ENCODE data around the gene OR5A2.
"Not testable (repeated sequence)": the region's sequence is repeated elsewhere in the genome, so short reads cannot be mapped to it uniquely, and the experiment has no call there.

Gene OR5A2

DNA sequence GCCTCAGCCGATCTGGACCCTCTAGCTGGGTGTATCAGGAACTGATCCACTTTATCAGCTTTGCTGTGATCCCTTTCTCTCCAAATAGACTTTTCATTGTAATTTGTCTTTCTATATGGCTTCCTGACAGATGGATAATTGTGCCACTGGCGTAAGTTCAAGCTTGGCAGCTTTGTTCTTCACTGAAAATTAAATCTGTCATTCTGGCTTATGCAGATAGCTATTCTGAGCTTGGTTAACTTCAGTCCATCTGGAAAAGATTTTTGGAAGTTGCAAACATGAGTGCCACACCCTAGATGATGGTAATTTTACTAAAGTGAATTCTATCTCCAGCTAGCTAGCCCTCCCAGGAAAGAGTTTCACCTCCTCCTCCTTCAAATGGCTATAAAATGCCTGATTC lies 8.1 kb downstream of the OR5A2 start:
- Mint-ChIP-seq H3K4me1 (ENCODE audit: low read depth) (peaks cover 12% of the 10 kb centered on the region), H3K9me3 (no peaks in the 10 kb centered on the region)
- no peak for DNase-seq

GRCh38 chr11:59417023-59417422 lies 9.2 kb downstream of the OR5A2 start:
- Mint-ChIP-seq H3K27ac (no peak overlapping the region), H3K36me3 (ENCODE audit: low read depth) (no peaks in the 10 kb centered on the region), H3K9me3 (no peaks in the 10 kb centered on the region), H3K4me1 (ENCODE audit: low read depth) (peaks cover 12% of the 10 kb centered on the region), H3K4me3 (no peak overlapping the region), H3K27me3 (peaks cover 47% of the 10 kb centered on the region)
- no peak for DNase-seq

More for the DNA sequence above, 8.1 kb downstream of the OR5A2 start:
- Mint-ChIP-seq H3K27ac (no peak overlapping the region), H3K4me3 (no peak overlapping the region), H3K36me3 (ENCODE audit: low read depth) (no peaks in the 10 kb centered on the region), H3K27me3 (peaks cover 40% of the 10 kb centered on the region)

GRCh38 chr11:59416613-59417012 lies 9.6 kb downstream of the OR5A2 start:
- no peak overlapping the region for H3K27ac Mint-ChIP-seq
- H3K36me3 Mint-ChIP-seq (ENCODE audit: low read depth), result no peaks in the 10 kb centered on the region
- peaks cover 12% of the 10 kb centered on the region for H3K4me1 Mint-ChIP-seq (ENCODE audit: low read depth)
- peaks cover 47% of the 10 kb centered on the region for H3K27me3 Mint-ChIP-seq
- H3K4me3 Mint-ChIP-seq, result no peak overlapping the region
- no peak for DNase-seq
- H3K9me3 Mint-ChIP-seq, result no peaks in the 10 kb centered on the region

GRCh38 chr11:59415111-59415510 lies 11.1 kb downstream of the OR5A2 start:
- Mint-ChIP-seq H3K9me3 (peaks cover 6% of the 10 kb centered on the region), H3K4me1 (ENCODE audit: low read depth) (peaks cover 12% of the 10 kb centered on the region), H3K36me3 (ENCODE audit: low read depth) (no peaks in the 10 kb centered on the region), H3K27ac (no peak overlapping the region), H3K4me3 (no peak overlapping the region), H3K27me3 (peaks cover 47% of the 10 kb centered on the region)
- DNase-seq, result no peak

DNA sequence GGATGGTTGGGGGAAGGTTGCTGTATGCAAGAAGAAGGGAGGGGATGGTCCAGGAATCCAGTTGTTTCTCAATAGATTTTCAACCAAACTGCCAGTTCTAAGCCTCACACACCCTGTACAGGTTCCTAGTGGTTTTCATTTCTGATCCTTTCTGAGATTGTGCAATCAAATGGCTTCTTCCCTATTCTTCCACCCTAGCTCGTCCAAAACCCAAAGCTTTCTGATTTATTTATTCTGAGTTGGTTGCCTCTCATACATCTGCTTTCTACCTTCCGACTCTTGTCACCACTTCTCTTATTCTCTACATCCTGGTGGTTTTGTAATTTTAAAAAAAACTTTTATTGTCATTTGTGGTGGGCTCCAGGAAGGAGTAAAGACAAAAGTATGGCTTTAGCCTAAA lies 12.6 kb downstream of the OR5A2 start:
- no peak overlapping the region for H3K27ac Mint-ChIP-seq
- peaks cover 19% of the 10 kb centered on the region for H3K9me3 Mint-ChIP-seq
- H3K27me3 Mint-ChIP-seq, result peaks cover 43% of the 10 kb centered on the region
- H3K4me3 Mint-ChIP-seq, result no peak overlapping the region
- H3K36me3 Mint-ChIP-seq (ENCODE audit: low read depth), result no peaks in the 10 kb centered on the region
- DNase-seq, result no peak
- peaks cover 12% of the 10 kb centered on the region for H3K4me1 Mint-ChIP-seq (ENCODE audit: low read depth)

- Mint-ChIP-seq H3K9me3 (peaks cover 11% of the 10 kb centered on the region), H3K4me3 (no peak overlapping the region), H3K36me3 (ENCODE audit: low read depth) (no peaks in the 10 kb centered on the region), H3K27me3 (peaks cover 8% of the 10 kb centered on the region), H3K4me1 (ENCODE audit: low read depth) (no peaks in the 10 kb centered on the region), H3K27ac (no peak overlapping the region)
- DNase-seq, result no peak
These were observed 22.7 kb downstream of the OR5A2 start for GRCh38 chr11:59403546-59403945.

GRCh38 chr11:59401262-59401552 lies 25.0 kb downstream of the OR5A2 start:
- no peaks in the 10 kb centered on the region for H3K4me1 Mint-ChIP-seq (ENCODE audit: low read depth)
- H3K4me3 Mint-ChIP-seq, result no peak overlapping the region
- DNase-seq, result no peak
- no peaks in the 10 kb centered on the region for H3K36me3 Mint-ChIP-seq (ENCODE audit: low read depth)
- H3K27me3 Mint-ChIP-seq, result peaks cover 8% of the 10 kb centered on the region
- no peak overlapping the region for H3K27ac Mint-ChIP-seq
- peaks cover 11% of the 10 kb centered on the region for H3K9me3 Mint-ChIP-seq

DNA sequence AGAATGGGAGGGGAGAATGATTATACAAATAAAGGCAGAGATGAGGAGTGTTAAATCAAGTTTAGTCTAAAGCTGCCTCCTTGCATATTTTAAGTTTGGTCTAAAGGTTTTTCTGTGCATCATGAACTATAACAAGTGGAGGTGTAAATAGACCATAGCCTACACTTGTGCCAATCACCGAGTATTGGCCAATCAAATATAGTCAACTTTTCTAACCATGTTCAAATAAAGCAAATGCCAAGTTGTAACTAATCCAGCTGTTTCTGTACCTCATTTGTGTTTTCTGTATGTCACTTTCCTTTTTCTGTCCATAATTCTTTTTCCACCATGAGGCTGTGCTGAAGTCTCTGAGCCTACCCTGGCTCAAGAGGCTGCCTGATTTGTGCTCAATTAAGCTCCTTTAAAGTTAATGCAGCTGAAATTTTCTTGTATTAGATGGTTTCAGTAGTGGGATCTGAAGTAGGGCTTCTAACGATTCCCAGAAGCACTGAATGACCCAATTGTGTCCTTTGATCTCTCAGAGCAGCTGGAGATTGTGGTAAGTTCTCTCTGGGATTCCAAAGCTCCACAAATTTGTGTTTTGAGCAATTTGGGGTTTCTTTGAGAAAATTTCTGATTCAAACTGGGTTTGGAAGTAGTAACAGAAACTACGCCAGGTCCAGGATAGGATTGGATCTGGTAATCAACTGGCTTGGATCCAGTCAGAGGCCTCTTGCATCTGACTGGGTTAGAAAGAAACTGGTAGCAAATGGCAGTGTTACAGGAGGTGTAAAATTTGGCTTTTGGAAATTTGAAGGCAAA lies 25.6 kb downstream of the OR5A2 start:
- Mint-ChIP-seq H3K9me3 (peaks cover 8% of the 10 kb centered on the region), H3K27ac (no peak overlapping the region), H3K27me3 (peaks cover 3% of the 10 kb centered on the region), H3K4me3 (no peak overlapping the region), H3K36me3 (ENCODE audit: low read depth) (no peaks in the 10 kb centered on the region), H3K4me1 (ENCODE audit: low read depth) (no peaks in the 10 kb centered on the region)
- no peak for DNase-seq

- no peaks in the 10 kb centered on the region for H3K36me3 Mint-ChIP-seq (ENCODE audit: low read depth)
- no peak for DNase-seq
- no peak overlapping the region for H3K27ac Mint-ChIP-seq
- no peaks in the 10 kb centered on the region for H3K4me1 Mint-ChIP-seq (ENCODE audit: low read depth)
- no peaks in the 10 kb centered on the region for H3K9me3 Mint-ChIP-seq
- peaks cover 7% of the 10 kb centered on the region for H3K27me3 Mint-ChIP-seq
- H3K4me3 Mint-ChIP-seq, result no peak overlapping the region
These were observed 32.0 kb downstream of the OR5A2 start for GRCh38 chr11:59394186-59394585.

DNA sequence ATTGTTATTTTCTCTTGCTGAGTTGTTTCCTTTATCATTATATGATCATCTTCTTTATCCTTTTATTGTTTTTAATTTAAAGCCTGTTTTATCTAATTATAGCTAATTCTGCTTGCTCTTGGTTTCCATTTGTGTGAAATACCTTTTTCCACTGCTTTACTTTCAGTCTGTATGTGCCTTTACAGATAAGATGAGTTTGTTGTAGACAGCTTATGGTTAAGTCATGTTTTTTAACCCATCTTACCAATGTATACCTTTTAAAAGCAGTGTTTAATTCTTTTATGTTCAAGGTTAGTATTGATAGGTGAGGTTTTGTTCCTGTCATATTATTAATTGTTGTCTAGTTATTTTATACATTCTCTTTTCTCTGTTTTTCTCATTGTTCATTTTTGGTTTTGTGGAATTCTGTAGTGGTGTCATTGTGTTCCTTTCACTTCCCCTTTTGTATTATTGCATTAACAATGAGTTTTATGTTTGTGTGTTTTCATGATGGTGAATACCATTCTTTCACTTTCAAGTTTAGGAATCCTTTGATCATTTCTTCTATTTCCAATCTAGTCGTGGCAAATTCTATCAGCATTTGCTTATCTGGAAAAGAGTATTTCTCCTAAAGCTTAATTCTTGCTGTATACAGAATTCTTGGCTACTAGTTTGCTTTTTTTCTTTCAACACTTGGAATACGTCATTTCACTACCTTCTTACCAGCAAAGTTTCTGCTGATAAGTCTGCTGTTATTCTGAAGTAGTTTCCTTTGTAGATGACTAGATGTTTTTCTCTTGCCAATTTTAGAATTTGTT lies 45.8 kb downstream of the OR5A2 start:
- no peak for DNase-seq
- H3K27me3 Mint-ChIP-seq, result peaks cover 6% of the 10 kb centered on the region
- H3K9me3 Mint-ChIP-seq, result peaks cover 6% of the 10 kb centered on the region
- no peak overlapping the region for H3K4me3 Mint-ChIP-seq
- H3K36me3 Mint-ChIP-seq (ENCODE audit: low read depth), result no peaks in the 10 kb centered on the region
- no peaks in the 10 kb centered on the region for H3K4me1 Mint-ChIP-seq (ENCODE audit: low read depth)
- H3K27ac Mint-ChIP-seq, result no peak overlapping the region

GRCh38 chr11:59372324-59372723 lies 53.9 kb downstream of the OR5A2 start:
- Mint-ChIP-seq H3K27me3 (peaks cover 28% of the 10 kb centered on the region), H3K9me3 (peaks cover 16% of the 10 kb centered on the region)
- not testable (repeated sequence) for DNase-seq; H3K36me3 Mint-ChIP-seq (ENCODE audit: low read depth); H3K27ac Mint-ChIP-seq; H3K4me3 Mint-ChIP-seq; H3K4me1 Mint-ChIP-seq (ENCODE audit: low read depth)

DNA sequence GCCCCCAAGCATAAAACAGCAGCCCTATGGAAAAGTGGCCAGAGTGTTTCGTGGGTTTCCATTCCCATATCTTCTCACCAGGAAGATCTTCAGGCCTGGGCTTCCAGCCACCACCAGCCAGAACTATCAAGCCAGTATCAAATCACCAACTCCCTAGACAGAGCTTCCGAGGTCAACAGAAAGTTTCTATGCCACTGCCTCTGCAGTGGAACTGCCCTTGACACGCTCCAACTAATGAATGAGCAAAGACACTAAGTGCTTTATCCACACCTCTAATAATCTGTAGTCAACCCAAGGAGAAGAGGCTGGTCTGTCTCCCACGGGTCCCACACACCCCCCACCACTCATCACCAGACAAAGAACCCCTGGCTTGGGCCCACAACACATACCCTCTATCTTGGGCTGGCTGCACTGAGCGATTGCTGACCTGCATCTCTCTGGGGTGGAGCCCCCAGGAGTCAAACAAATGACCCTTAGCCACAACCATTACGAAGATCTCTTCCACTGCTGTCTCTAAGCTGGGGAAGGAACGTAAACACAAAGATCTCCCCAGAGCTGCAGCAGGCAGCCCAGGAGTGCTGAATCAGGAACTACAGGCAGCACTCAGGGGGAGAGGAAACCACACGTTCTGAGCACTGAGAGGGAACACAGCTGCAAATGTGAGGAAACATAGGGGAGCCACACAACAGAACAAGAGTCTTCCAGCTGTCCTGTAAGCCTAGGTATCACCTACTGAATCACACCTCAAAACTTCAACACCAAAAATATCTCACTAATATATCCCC lies 57.8 kb downstream of the OR5A2 start:
- no peak for DNase-seq
- H3K4me3 Mint-ChIP-seq, result no peak overlapping the region

More for the DNA sequence above, 57.8 kb downstream of the OR5A2 start:
- Mint-ChIP-seq H3K36me3 (ENCODE audit: low read depth) (no peaks in the 10 kb centered on the region), H3K27ac (no peak overlapping the region), H3K4me1 (ENCODE audit: low read depth) (no peaks in the 10 kb centered on the region), H3K27me3 (peaks cover 35% of the 10 kb centered on the region), H3K9me3 (peaks cover 14% of the 10 kb centered on the region)

Measured in activated T-cell treated with anti-CD3 and anti-CD28 coated beads, Interleukin-2, amount 50 U/mL, for 24 hours (primary cell).